NK-92 (cell line): ENCODE data around the gene L3MBTL1.

Experiments
- DNase-seq: peaks from one replicate; lab custom pipeline; 2025; ENCODE audit not compliant: unreplicated experiment; lab: John Stamatoyannopoulos, UW

The L3MBTL1 gene

DNA sequence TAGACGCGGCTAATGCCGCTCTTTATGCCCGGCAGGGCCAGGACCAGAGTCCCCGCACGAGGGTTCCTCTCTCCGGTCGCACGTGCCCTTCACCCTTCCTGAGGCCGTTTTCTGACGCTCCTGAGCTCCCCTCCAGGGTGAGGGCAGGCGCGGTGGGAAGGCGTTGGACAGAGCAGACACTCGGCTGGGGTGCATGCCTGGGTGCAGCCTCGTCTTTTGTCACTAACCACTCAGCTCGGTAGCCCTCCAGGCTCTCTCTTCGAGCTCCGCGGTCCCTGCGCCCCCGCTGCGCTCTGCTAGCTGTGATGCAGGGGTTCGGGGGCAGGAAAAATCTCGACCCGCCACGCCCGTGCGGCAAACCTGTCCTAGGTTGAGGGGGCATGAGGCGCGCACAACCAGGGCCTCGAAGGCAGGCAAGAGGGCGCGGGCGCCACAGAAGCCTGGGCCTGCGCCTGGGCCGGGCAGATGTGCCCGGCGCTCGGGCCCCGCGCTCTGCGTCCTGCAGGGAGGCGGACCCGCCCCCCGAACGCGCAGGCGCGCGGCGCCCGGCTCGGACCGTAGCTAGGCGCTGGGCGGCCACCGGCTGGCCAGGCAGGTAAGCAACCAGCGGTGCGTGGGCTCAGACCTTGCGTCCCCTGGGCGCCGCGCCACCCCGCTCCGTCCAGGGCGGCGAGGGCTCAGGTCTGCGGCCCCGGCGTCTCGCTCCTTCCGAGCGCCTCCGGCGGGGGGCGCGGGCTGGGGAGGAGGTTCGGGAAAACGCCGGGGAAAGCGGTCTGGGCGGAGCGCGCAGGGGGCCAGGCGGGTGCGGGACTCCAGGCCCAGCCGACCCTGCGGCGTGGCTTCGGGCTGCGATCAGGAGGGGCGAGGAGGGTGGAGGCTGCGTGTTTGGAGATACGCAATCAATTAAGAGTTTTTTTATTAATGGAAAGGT is at the start of gene L3MBTL1:
Gene L3MBTL1, plus strand, starts transcription at position 548 of the 931 bp plus-strand sequence. CDS start 5,807 bp downstream, outside the sequence.
- DNase-seq, result no peak

- no peak for DNase-seq
These were observed 49.0 kb upstream of the L3MBTL1 start for GRCh38 chr20:43458422-43458924.

DNA sequence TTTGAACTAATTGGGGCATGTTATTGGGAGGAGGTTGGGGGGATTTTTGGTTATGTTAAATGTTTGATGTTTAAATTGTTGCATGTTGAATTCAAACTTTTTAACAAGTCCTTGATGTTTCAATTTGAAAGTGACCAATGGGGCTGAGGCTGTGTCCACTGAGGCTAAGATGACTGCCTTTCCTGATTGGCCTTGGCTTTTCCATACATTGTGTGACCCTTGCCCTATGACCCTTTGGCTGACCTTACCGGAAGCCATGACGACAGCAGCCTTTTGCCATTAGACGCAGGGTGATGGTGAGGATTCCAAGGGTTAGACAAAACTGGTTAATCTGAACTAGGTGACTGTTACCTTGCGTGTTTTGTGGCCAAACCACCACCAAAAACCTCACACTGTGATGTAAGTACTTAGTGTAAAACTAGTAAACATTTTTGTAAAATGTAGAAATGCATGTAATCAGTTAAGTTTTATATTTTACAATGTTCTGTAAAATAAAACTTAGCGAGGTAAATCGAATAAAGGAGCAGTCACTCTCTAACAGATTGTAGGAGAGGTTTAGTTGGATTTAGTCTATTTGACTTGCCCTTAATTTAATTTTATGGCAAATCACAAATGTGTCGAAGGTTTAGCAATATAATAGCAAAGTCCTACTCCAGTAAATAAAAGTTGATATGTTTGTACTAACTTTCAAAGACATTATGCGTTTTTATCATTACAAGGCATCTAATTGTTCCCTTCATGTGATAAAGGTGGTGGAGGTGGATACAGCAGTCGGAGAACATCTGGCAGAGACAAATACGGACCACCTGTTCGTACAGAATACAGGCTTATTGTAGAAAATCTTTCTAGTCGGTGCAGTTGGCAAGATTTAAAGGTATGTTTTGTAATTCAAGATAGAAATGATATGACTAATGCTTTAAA is 48.2 kb upstream of the L3MBTL1 start:
- no peak for DNase-seq

DNA sequence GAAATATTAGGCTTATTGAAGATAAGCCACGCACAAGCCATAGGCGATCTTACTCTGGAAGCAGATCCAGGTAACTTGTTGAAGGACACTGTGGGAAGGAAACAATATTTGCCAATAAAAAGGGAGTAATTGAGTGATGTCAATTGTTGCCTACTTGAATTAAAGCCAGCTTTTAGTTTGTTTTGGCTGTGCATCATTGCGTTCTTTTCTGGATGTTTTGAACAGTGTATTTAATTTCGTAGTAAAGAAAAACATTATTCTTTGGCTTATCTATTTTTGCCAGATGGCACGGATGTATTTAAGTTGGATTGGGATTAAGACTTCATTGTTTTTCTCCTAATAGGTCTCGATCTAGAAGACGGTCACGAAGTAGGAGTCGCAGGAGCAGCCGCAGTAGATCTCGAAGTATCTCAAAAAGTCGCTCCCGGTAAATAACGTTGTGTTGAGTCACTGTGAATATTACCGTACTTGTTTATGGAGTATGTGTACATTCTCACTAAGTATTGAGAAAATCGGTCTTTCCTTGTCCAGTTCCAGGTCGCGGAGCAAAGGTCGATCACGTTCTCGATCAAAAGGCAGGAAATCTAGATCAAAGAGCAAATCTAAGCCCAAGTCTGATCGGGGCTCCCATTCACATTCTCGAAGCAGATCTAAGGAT is 47.2 kb upstream of the L3MBTL1 start:
- no peak for DNase-seq

- no peak for DNase-seq
These were observed 46.7 kb upstream of the L3MBTL1 start for GRCh38 chr20:43460830-43461200.

DNA sequence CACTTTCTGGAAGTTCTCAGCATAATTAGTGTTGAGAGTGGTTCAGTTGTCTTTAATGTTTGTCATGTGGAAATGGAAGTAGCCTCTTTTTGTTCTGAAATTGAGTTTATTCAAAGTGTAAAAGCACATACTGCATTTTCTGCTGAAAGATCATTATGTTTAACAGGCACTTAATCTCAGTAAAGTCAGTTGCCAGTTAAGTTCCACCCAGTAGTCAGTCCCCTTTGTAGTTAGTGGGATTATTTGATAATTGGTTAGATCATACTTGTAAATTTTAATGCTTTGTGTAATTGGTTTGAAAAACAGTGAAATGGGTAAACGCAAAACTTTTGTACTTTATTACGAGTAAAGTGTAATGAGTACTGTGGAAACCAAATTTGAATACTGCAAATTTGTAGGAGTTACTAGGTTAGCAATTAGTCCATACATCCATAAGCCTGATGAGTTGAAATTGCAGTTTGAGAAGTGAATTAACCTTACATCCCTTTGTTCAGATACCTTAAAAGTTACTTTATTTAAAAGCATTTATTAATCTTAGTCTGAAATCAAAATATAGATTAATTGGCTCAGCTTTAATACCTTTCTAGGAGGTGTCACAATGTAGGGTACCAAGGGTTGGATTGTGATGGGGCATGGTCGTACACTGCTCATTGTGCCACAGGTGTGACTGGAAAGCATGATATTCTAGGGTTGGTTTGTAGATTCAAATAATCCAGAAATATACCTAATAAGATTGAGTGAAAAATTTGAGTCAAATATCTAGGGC is 45.4 kb upstream of the L3MBTL1 start:
- DNase-seq, result no peak

DNA sequence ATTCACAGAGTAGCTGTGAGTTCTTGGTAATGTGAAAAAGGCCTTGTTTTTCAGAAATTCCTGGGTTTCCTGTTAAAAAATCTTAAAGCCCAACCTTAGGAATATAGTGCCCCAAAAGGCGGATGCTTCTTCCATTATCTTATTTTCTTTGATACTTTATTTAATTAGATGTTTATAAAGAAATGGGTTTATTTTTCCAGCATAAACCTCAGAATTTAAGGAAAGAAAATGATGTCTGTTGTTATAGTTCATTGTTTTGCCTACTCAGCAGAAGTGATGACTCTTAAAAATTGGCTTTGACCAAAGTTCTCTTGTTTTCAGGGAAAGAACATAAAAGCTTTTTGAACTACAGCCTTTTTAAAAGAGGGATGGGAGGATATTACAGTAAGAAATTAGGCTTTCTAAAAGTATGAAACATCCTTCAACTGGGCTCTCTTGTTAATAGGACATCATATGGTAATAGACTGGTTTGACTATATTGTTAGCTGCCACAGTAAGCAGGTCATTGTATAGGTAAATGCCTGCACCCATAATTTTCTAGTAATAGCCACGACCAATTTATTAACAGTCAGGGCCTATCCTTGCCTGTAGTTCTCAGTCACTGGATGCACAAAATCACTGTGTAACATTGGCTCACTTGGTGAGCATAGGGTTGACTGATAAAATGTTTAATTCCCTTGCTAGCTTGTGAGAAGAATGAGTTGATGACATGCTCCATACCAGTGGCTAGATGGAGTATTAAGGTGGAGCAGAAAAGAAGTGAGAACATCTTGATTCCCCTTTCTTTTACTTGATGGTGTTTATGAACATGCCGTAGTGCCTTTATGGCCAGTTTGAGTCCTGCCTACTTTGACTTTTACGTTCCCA is 44.6 kb upstream of the L3MBTL1 start:
- no peak for DNase-seq

DNA sequence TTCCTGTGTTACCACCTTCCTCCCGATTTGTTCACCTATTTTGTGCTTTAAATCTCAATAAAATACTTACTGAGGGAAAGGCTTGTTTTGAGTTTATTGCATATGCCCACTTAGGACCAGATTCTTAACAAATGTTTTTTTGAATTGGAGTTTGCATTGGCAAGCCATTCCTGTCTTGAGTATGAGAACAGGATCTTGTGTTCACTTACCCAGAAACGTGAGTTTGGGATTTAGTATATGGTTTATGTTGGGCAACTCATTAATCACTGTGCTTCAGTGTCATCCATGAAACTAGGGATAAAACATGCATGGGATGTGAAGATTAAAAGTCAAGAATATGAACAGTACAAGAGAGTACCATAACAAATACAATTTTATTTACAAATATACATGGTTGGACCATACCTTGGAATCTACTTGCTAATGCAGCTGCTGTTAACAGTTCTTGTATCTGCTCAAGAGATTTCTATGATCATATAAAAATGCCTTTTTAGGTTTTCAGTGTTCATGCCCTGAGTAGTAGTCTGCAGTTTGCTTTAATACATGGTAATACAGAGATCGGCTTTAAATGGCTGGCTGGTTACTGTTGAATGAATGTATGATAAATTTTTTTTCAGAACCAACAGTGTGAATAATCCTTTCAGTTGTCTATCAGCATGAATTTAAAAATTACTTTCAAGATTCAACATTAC is 43.8 kb upstream of the L3MBTL1 start:
- no peak for DNase-seq

GRCh38 chr20:43464219-43464790 is 43.2 kb upstream of the L3MBTL1 start:
- no peak for DNase-seq

DNA sequence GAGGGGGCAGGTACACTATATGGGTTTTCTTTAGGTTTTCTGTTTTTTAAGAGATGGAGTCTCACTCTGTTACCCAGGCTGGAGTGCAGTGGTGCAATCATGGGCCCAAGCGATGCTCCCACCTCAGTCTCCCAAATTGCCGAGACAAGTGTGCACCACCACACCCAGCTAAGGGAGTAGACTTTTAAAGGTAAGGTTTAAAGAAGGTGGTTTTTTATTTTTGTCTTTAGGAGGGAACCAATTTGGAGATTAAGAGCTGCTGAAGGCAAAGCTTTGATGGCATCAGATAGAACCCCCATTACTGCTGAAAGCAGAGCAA is 41.9 kb upstream of the L3MBTL1 start:
- no peak for DNase-seq

- DNase-seq, result no peak
These were observed 39.9 kb upstream of the L3MBTL1 start for GRCh38 chr20:43467589-43467988.

GRCh38 chr20:43472671-43473380 is 34.7 kb upstream of the L3MBTL1 start:
- no peak for DNase-seq

DNA sequence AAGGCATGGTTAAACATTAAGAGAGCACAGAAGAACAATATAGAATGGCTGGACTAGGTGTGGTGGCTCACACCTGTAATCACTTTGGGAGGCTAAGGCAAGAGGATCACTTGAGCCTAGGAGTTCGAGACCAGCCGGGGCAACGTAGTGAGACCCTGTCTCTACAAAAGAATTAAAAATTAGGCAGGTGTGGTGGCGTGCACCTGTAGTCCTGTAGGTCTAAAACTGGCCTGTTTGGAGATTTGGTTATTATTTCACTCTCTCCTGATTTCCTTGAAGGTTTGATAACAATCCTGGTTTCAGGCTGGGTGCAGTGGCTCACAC is 34.2 kb upstream of the L3MBTL1 start:
- no peak for DNase-seq

GRCh38 chr20:43477193-43477592 is 30.3 kb upstream of the L3MBTL1 start:
- no peak for DNase-seq

- DNase-seq, result no peak
These were observed 29.9 kb upstream of the L3MBTL1 start for GRCh38 chr20:43477619-43478018.

DNA sequence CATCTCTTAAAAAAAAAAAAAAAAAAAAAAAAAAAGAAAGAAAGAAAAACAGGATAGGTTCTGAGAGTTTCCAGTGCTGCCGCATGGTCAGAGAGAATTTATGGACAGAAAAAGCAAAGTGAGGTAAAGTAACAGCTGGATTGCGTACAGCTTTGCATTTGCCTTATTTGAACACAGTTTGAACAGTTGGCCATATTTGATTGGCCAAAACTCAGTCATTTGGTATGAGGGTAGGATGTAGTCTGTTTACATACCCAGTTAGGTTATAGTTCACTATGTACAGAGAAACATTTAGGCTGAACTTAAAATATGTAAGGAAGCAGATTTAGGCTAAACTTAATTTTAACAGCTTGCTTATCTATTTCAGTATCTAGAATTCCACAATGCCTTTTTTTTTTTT is 17.5 kb upstream of the L3MBTL1 start:
- no peak for DNase-seq

GRCh38 chr20:43492101-43492500 is 15.4 kb upstream of the L3MBTL1 start:
- DNase-seq, result no peak

DNA sequence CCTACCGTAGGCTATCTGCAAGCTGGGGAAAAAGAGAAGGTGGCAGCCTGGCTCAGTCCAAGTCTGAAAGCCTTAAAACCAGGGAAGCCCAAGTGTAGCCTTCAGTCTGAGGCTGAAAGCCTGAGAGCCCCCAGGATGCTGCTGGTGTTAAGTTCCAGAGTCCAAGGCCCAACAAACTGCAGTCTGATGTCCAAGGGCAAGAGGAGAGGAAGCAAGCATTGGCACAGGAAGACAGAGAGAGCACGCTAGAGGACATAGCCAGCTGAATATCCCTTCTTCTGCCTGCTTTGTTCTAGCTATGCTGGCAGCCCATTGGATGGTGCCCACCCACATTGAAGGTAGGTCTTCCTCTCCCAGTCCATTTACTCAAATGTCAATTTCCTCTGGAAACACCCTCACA is 12.1 kb upstream of the L3MBTL1 start:
- DNase-seq, result no peak
